ENCODE data around the gene C4orf36. TPM values are rescaled to one million over a fixed set of nuclear protein-coding genes. Genes with fewer than 3 reads are reported as not detected.

C4orf36 gene
- total and polyA plus RNA-seq, 2 of the 4 experiments (the other 2 are of a cell fraction): 0.18 to 0.41 TPM

DNA sequence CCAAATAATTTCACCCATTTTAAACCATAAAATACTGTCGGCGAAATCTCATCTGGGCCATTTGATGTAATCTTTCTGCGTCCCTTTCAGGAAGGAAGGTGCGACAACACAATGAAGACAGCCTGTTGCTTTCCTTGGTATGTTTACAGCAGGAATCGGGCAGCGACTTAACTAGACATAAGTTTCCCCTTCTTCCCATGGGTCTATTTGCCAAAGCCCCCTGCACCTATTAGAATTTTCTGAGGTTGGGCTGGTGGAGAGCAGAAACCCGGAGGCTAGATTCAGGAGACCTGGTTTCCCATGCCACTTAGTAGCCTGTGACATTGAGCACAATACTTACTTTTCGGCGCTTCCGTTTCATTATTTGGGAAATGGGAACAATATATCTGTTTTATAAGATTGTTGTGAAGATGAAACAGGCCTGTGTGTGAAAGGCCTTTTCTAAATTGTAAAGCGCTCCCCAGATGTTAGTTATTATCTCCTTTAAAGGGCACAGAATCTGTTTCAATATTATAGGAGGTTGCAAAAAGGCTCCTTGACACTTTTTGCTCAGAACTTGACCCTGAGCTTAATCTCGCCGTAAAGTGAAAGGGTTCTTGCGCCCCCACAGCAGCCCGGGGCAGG is 42.0 kb upstream of the C4orf36 start (continued):
- TF ChIP-seq, protein P1, sequence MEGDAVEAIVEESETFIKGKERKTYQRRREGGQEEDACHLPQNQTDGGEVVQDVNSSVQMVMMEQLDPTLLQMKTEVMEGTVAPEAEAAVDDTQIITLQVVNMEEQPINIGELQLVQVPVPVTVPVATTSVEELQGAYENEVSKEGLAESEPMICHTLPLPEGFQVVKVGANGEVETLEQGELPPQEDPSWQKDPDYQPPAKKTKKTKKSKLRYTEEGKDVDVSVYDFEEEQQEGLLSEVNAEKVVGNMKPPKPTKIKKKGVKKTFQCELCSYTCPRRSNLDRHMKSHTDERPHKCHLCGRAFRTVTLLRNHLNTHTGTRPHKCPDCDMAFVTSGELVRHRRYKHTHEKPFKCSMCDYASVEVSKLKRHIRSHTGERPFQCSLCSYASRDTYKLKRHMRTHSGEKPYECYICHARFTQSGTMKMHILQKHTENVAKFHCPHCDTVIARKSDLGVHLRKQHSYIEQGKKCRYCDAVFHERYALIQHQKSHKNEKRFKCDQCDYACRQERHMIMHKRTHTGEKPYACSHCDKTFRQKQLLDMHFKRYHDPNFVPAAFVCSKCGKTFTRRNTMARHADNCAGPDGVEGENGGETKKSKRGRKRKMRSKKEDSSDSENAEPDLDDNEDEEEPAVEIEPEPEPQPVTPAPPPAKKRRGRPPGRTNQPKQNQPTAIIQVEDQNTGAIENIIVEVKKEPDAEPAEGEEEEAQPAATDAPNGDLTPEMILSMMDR (conservative IDR thresholded peaks at IDR 0.05; ENCODE audit: low read depth, low read length): no peak
- TF ChIP-seq, protein P2, sequence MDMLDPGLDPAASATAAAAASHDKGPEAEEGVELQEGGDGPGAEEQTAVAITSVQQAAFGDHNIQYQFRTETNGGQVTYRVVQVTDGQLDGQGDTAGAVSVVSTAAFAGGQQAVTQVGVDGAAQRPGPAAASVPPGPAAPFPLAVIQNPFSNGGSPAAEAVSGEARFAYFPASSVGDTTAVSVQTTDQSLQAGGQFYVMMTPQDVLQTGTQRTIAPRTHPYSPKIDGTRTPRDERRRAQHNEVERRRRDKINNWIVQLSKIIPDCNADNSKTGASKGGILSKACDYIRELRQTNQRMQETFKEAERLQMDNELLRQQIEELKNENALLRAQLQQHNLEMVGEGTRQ (IDR thresholded peaks at IDR 0.05; ENCODE audit: low read depth, low read length): no peak
- TF ChIP-seq CHD1 (IDR thresholded peaks at IDR 0.05; ENCODE audit: low read depth, low read length): no peak

All from IMR-90 (cell line).